ENCODE measurements around the gene ZNF436. TPM values are rescaled to one million over a fixed set of nuclear protein-coding genes. Genes with fewer than 3 reads are reported as not detected.
A peak's percentile ranks its signal among the peaks of the same experiment; 100 is the strongest.

ZNF436 gene
- 8.1 and 12.6 TPM in 2 replicates for polyA plus RNA-seq (2011; rRNA removed)
- polyA minus RNA-seq (2011; rRNA and poly(A)+ RNA removed), result 9.9 and 12.7 TPM in 2 replicates

- TF ChIP-seq CTCF (IDR thresholded peaks at IDR 0.05; ENCODE audit: insufficient read depth, low read depth, low read length), result no peak
- Histone ChIP-seq H3K36me3 (ENCODE audit: control insufficient read depth, insufficient read depth, low read length) (peaks cover 2% of the 10 kb centered on the region; the same call in 1 of the 2 replicates), H3K4me3 (ENCODE audit: low read depth, low read length) (peak within 1 kb of the TSS; percentile 61), H3K27me3 (ENCODE audit: control insufficient read depth, insufficient read depth, low read length) (no peaks in the 10 kb centered on the region)
- ChIA-PET CTCF (interaction anchor here (1.2 to 3.9 kb wide), 2 partner anchors 34 to 127 kb away, joined by 3 to 15 read pairs; no protein-coding TSS in a partner anchor), POLR2A (interaction anchor here (1.6 kb wide), 1 partner anchor 25 kb away, joined by 3 read pairs; the partner anchor contains the start of gene HNRNPR)
- DNase-seq (ENCODE audit: low read depth), result no peak
Observed at GRCh38 chr1:23369335-23370013, at the start of gene ZNF436. Gene ZNF436 (minus strand): TSS chr1:23369836. CDS start chr1:23368005, 1,831 bp downstream.

DNA sequence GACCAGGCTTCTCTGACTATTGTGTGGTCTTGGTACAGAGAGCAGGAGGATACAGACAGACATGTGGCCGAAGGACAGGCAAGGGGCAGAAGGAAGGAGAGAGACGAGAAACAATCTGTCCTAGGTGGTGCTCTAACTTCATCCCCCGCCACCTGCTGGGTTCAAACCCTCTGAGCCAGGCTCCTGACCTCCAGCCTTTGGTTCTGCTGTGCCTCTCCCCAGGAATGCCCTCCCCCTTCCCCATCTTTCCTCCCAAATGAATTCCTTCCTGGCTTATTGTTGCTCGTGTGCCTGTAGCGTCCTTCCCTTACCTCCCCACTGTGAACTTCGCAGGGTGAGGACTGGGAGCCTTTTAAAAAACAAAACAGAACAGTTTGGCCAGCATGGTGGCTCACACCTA, 49.5 kb upstream of the ZNF436 start:
- CTCF ChIA-PET, result interaction anchor here (0.6 kb wide), 1 partner anchor 67 kb away, joined by 4 read pairs; no protein-coding TSS in a partner anchor
- Histone ChIP-seq H3K27me3 (ENCODE audit: control insufficient read depth, insufficient read depth, low read length) (no peaks in the 10 kb centered on the region), H3K36me3 (ENCODE audit: control insufficient read depth, insufficient read depth, low read length) (peaks cover 8% of the 10 kb centered on the region), H3K4me3 (ENCODE audit: low read depth, low read length) (no peak overlapping the region)
- POLR2A ChIA-PET, result no interaction called here
- TF ChIP-seq CTCF (IDR thresholded peaks at IDR 0.05; ENCODE audit: insufficient read depth, low read depth, low read length), result no peak
- DNase-seq (ENCODE audit: low read depth), result no peak

- no peak for TF ChIP-seq CTCF (IDR thresholded peaks at IDR 0.05; ENCODE audit: insufficient read depth, low read depth, low read length)
- no peaks in the 10 kb centered on the region for H3K27me3 ChIP-seq (ENCODE audit: control insufficient read depth, insufficient read depth, low read length)
- CTCF ChIA-PET, result interaction anchor here (1.2 kb wide), 1 partner anchor 13 kb away, joined by 5 read pairs; no protein-coding TSS in a partner anchor
- peaks cover 8% of the 10 kb centered on the region for H3K36me3 ChIP-seq (ENCODE audit: control insufficient read depth, insufficient read depth, low read length)
- DNase-seq (ENCODE audit: low read depth), result no peak
- POLR2A ChIA-PET, result no interaction called here
- H3K4me3 ChIP-seq (ENCODE audit: low read depth, low read length), result no peak overlapping the region
Observed at GRCh38 chr1:23417570-23417969, 47.9 kb upstream of the ZNF436 start.

DNA sequence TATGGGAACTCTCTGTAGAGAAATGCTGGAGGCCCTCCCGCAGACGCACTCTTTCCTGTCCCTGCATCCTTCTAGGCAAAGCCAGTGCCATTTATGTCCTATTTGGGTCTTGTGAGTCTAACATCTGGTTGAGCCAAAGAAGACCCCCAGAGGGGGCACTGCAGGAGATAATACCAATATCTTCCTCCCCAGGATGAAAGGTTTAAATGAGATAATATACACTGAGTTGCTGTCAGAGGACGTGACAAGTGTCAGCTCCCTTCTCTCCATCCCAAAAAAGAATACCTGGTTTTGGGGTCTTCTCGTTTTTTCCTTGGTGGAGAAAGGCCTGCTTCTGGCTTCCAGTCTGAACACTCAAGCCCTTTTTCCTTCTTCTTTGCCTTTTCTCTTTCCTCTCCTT, 47.3 kb upstream of the ZNF436 start:
- H3K4me3 ChIP-seq (ENCODE audit: low read depth, low read length), result no peak overlapping the region
- H3K36me3 ChIP-seq (ENCODE audit: control insufficient read depth, insufficient read depth, low read length), result peaks cover 8% of the 10 kb centered on the region
- no peak for TF ChIP-seq CTCF (IDR thresholded peaks at IDR 0.05; ENCODE audit: insufficient read depth, low read depth, low read length)
- no peaks in the 10 kb centered on the region for H3K27me3 ChIP-seq (ENCODE audit: control insufficient read depth, insufficient read depth, low read length)
- CTCF ChIA-PET, result interaction anchor here (1.2 kb wide), 1 partner anchor 12 kb away, joined by 5 read pairs; no protein-coding TSS in a partner anchor
- DNase-seq (ENCODE audit: low read depth), result no peak
- POLR2A ChIA-PET, result no interaction called here

DNA sequence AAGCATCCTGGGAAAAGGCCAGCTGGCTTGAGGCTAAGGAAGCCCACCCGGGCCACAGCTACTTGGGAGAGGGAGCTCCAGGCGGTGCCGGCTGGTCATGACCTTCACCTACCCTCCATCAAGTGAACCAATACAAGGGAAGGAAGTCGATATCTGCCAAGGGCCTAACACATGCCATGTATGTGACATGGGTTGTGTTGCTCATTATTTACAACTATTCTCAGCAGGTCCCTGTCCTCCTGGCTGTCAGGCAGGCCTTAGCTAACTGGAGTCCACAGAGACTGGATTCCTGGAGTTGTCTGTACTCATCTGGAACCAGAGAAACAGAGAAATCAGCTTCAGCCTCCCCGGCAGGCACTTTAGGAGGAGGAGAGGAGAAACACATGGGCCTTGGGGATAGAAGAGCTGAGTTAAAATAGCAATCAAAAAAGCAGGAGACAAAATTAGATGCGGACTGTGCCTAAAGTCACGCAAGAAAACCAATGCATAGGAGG, 39.2 kb upstream of the ZNF436 start:
- ChIA-PET CTCF (interaction anchor here (0.6 to 2.3 kb wide), 6 partner anchors 13 to 547 kb away, joined by 3 to 10 read pairs (median 3); no protein-coding TSS in a partner anchor), POLR2A (no interaction called here)
- TF ChIP-seq CTCF (IDR thresholded peaks at IDR 0.05; ENCODE audit: insufficient read depth, low read depth, low read length), result no peak
- peaks cover 4% of the 10 kb centered on the region for H3K36me3 ChIP-seq (ENCODE audit: control insufficient read depth, insufficient read depth, low read length)
- no peaks in the 10 kb centered on the region for H3K27me3 ChIP-seq (ENCODE audit: control insufficient read depth, insufficient read depth, low read length)
- no peak for DNase-seq (ENCODE audit: low read depth)
- no peak overlapping the region for H3K4me3 ChIP-seq (ENCODE audit: low read depth, low read length)
